GM12891 (cell line): ENCODE results near the gene POLN.

Source experiments
- POLR2A ChIP-seq: IDR thresholded peaks from 2 replicates; pipeline ENCODE4 v1.6.1; 2011; ENCODE audit warnings: low read depth, low read length, control low read depth
- SPI1 ChIP-seq: IDR thresholded peaks from 2 replicates; pipeline ENCODE4 v1.6.1; 2011; ENCODE audit warnings: low read depth, low read length, control low read depth

GRCh38 chr4:2041239-2042130 lies 200.4 kb downstream of the POLN start:
- TF ChIP-seq POLR2A (no peak), SPI1 (peak; percentile 9; the same call in 1 of the 2 replicates)
